GM12878 (cell line): ENCODE data around the gene NEK3. TPM values are rescaled to one million over a fixed set of nuclear protein-coding genes. Genes with fewer than 3 reads are reported as not detected.

Experiments used
- MEF2B ChIP-seq: fragments of 450-650 bp; IDR thresholded peaks from 2 replicates; pipeline ENCODE4 v1.6.1; 2018; ENCODE audit warnings: mild to moderate bottlenecking, moderate library complexity; ENCODE audit not compliant: partially characterized antibody, poor library complexity, severe bottlenecking
- polyA plus RNA-seq, 11 experiments: library from polyadenylated mRNA; depleted of rRNA in 4 of 11; unstranded in 6 of 11; stranded (reverse) in 5 of 11; fragments of >200 nt; fragmentation: Nextera tagmentation in 4 of 11; fragmentation: Illumina TruSeq in 1 of 11; extraction: Ambion mirVana in 4 of 11; extraction: Trizol in 1 of 11; gene quantifications; 1 replicate in 1 of 11; 2 replicates in 10 of 11; pipeline versions ENCODE4 v1.2.1 to v1.2.3, GENCODE V29; 2011 to 2016; ENCODE audit warnings: inconsistent platforms in 2 of 11, missing spikeins in 2 of 11, low read depth in 1 of 11
- total RNA-seq, 4 experiments: library from RNA; depleted of rRNA in 3 of 4; stranded (reverse); fragments of >200 nt in 3 of 4; fragmentation: Illumina TruSeq in 1 of 4; extraction: Trizol in 1 of 4; gene quantifications; 2 replicates each; pipeline versions ENCODE4 v1.2.1 to v1.2.3, GENCODE V29; 2013 to 2021
- TF ChIP-seq, protein P1 (sequence below): fragments of 450-650 bp; IDR thresholded peaks from 2 replicates; pipeline ENCODE4 v1.6.1; 2017; ENCODE audit warnings: mild to moderate bottlenecking, moderate library complexity
- TF ChIP-seq, protein P2 (sequence below): IDR thresholded peaks from 2 replicates; pipeline ENCODE4 v1.6.1; 2012; ENCODE audit warnings: improper control_type of control experiment, low read depth, low read length; ENCODE audit not compliant: insufficient replicate concordance

The NEK3 gene
- total and polyA plus RNA-seq, 10 of the 15 experiments (the other 5 are each of a cell fraction or from before 2014, with no cell fraction given): 2.9 to 9.3 (median 5.9) TPM

DNA sequence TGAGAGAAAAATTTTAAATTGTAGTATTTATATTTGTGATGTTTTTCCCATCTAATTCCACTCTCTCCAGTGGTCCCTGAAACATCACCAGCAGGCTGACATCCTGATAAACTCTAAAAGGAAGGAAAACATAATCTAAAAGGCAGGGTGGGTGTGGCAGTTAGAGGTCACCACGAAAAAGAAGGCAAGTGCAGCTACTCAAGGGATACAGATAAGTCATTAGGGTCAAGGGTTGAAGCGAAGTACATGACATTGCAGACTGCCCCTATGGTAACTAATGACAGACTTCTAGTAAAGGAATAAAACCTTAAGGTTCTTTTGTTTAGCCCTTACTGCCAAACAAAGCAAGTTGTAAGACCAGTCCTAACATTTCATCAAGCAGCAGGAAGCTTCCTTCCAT is 6.0 kb upstream of the NEK3 start (continued):
- TF ChIP-seq, protein P1, sequence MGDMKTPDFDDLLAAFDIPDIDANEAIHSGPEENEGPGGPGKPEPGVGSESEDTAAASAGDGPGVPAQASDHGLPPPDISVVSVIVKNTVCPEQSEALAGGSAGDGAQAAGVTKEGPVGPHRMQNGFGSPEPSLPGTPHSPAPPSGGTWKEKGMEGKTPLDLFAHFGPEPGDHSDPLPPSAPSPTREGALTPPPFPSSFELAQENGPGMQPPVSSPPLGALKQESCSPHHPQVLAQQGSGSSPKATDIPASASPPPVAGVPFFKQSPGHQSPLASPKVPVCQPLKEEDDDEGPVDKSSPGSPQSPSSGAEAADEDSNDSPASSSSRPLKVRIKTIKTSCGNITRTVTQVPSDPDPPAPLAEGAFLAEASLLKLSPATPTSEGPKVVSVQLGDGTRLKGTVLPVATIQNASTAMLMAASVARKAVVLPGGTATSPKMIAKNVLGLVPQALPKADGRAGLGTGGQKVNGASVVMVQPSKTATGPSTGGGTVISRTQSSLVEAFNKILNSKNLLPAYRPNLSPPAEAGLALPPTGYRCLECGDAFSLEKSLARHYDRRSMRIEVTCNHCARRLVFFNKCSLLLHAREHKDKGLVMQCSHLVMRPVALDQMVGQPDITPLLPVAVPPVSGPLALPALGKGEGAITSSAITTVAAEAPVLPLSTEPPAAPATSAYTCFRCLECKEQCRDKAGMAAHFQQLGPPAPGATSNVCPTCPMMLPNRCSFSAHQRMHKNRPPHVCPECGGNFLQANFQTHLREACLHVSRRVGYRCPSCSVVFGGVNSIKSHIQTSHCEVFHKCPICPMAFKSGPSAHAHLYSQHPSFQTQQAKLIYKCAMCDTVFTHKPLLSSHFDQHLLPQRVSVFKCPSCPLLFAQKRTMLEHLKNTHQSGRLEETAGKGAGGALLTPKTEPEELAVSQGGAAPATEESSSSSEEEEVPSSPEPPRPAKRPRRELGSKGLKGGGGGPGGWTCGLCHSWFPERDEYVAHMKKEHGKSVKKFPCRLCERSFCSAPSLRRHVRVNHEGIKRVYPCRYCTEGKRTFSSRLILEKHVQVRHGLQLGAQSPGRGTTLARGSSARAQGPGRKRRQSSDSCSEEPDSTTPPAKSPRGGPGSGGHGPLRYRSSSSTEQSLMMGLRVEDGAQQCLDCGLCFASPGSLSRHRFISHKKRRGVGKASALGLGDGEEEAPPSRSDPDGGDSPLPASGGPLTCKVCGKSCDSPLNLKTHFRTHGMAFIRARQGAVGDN: no peak
- no peak for TF ChIP-seq MEF2B
- TF ChIP-seq, protein P2, sequence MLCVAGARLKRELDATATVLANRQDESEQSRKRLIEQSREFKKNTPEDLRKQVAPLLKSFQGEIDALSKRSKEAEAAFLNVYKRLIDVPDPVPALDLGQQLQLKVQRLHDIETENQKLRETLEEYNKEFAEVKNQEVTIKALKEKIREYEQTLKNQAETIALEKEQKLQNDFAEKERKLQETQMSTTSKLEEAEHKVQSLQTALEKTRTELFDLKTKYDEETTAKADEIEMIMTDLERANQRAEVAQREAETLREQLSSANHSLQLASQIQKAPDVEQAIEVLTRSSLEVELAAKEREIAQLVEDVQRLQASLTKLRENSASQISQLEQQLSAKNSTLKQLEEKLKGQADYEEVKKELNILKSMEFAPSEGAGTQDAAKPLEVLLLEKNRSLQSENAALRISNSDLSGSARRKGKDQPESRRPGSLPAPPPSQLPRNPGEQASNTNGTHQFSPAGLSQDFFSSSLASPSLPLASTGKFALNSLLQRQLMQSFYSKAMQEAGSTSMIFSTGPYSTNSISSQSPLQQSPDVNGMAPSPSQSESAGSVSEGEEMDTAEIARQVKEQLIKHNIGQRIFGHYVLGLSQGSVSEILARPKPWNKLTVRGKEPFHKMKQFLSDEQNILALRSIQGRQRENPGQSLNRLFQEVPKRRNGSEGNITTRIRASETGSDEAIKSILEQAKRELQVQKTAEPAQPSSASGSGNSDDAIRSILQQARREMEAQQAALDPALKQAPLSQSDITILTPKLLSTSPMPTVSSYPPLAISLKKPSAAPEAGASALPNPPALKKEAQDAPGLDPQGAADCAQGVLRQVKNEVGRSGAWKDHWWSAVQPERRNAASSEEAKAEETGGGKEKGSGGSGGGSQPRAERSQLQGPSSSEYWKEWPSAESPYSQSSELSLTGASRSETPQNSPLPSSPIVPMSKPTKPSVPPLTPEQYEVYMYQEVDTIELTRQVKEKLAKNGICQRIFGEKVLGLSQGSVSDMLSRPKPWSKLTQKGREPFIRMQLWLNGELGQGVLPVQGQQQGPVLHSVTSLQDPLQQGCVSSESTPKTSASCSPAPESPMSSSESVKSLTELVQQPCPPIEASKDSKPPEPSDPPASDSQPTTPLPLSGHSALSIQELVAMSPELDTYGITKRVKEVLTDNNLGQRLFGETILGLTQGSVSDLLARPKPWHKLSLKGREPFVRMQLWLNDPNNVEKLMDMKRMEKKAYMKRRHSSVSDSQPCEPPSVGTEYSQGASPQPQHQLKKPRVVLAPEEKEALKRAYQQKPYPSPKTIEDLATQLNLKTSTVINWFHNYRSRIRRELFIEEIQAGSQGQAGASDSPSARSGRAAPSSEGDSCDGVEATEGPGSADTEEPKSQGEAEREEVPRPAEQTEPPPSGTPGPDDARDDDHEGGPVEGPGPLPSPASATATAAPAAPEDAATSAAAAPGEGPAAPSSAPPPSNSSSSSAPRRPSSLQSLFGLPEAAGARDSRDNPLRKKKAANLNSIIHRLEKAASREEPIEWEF: no peak
- TF ChIP-seq, all 136 proteins: peak for 0
